Skeletal muscle tissue (tissue), 4 donors: Measurements from ENCODE around the gene CADPS. TPM values are rescaled to one million over a fixed set of nuclear protein-coding genes. Genes with fewer than 3 reads are reported as not detected.

Experiments used
- H3K27ac ChIP-seq: one replicate; pipeline ENCODE4 v1.7.0; 2013; ENCODE audit warnings: mild to moderate bottlenecking, low read depth, low read length, inconsistent platforms
- H3K27me3 ChIP-seq, 3 donors: one replicate each; pipeline ENCODE4 v1.7.0; 2013; ENCODE audit warnings: low read length in 3 of 3; ENCODE audit not compliant: control insufficient read depth in 3 of 3, insufficient read depth in 3 of 3
- H3K36me3 ChIP-seq, 3 donors: one replicate each; pipeline ENCODE4 v1.7.0; 2013; ENCODE audit warnings: low read length in 3 of 3; ENCODE audit not compliant: control insufficient read depth in 3 of 3, insufficient read depth in 3 of 3
- H3K4me1 ChIP-seq, 3 donors: one replicate each; pipeline ENCODE4 v1.7.0; 2013; ENCODE audit warnings: low read length in 3 of 3, mild to moderate bottlenecking in 3 of 3; ENCODE audit not compliant: control insufficient read depth in 3 of 3, insufficient read depth in 3 of 3
- H3K4me3 ChIP-seq, 3 donors: one replicate each; pipeline ENCODE4 v1.7.0; 2013; ENCODE audit warnings: low read length in 3 of 3
- H3K9ac ChIP-seq, 3 donors: one replicate each; pipeline ENCODE4 v1.7.0; 2013; ENCODE audit warnings: low read length in 3 of 3, mild to moderate bottlenecking in 3 of 3, moderate library complexity in 2 of 3, low read depth in 1 of 3
- H3K9me3 ChIP-seq, 3 donors: one replicate each; pipeline ENCODE4 v1.7.0; 2013; ENCODE audit warnings: low read length in 3 of 3; ENCODE audit not compliant: control insufficient read depth in 3 of 3
- total RNA-seq: library from RNA; depleted of rRNA; stranded (reverse); fragments of >200 nt; gene quantifications from one replicate; pipeline ENCODE4 v1.2.3, GENCODE V29; 2014
- donor health status: Osteomylitis.

The CADPS gene
- total RNA-seq, 1 donor from 2014 or later = 1.0 TPM

- Histone ChIP-seq H3K9me3 (no peaks in the 10 kb centered on the region), H3K27ac (no peak overlapping the region), H3K36me3 (no peaks in the 10 kb centered on the region), H3K9ac (no peak overlapping the region), H3K4me1 (no peaks in the 10 kb centered on the region), H3K4me3 (no peak overlapping the region), H3K27me3 (no peaks in the 10 kb centered on the region)
Observed at GRCh38 chr3:62482961-62483360, 392.3 kb downstream of the CADPS start.

GRCh38 chr3:62481962-62482361, 393.3 kb downstream of the CADPS start:
- H3K4me3 ChIP-seq = no peak overlapping the region
- no peak overlapping the region for H3K9ac ChIP-seq
- no peaks in the 10 kb centered on the region for H3K27me3 ChIP-seq
- no peaks in the 10 kb centered on the region for H3K36me3 ChIP-seq
- H3K9me3 ChIP-seq = no peaks in the 10 kb centered on the region
- no peak overlapping the region for H3K27ac ChIP-seq
- H3K4me1 ChIP-seq = no peaks in the 10 kb centered on the region

GRCh38 chr3:62480056-62480455, 395.2 kb downstream of the CADPS start:
- no peaks in the 10 kb centered on the region for H3K9me3 ChIP-seq
- no peaks in the 10 kb centered on the region for H3K36me3 ChIP-seq
- no peaks in the 10 kb centered on the region for H3K4me1 ChIP-seq
- H3K9ac ChIP-seq = no peak overlapping the region
- no peak overlapping the region for H3K4me3 ChIP-seq
- H3K27ac ChIP-seq = no peak overlapping the region
- H3K27me3 ChIP-seq = no peaks in the 10 kb centered on the region

- Histone ChIP-seq H3K9me3 (no peaks in the 10 kb centered on the region), H3K27ac (no peak overlapping the region), H3K4me1 (no peaks in the 10 kb centered on the region), H3K9ac (no peak overlapping the region), H3K27me3 (no peaks in the 10 kb centered on the region), H3K36me3 (no peaks in the 10 kb centered on the region), H3K4me3 (no peak overlapping the region)
Observed at GRCh38 chr3:62479326-62479725, 395.9 kb downstream of the CADPS start.

- Histone ChIP-seq H3K4me3 (no peak overlapping the region), H3K9me3 (no peaks in the 10 kb centered on the region), H3K4me1 (no peaks in the 10 kb centered on the region), H3K27ac (no peak overlapping the region), H3K9ac (no peak overlapping the region), H3K27me3 (no peaks in the 10 kb centered on the region), H3K36me3 (no peaks in the 10 kb centered on the region)
Observed at GRCh38 chr3:62475306-62475705, 399.9 kb downstream of the CADPS start.

GRCh38 chr3:62467966-62468722, 407.1 kb downstream of the CADPS start:
- H3K4me3 ChIP-seq = no peak overlapping the region
- H3K36me3 ChIP-seq = no peaks in the 10 kb centered on the region
- no peaks in the 10 kb centered on the region for H3K4me1 ChIP-seq
- H3K9ac ChIP-seq = no peak overlapping the region
- no peaks in the 10 kb centered on the region for H3K27me3 ChIP-seq
- no peaks in the 10 kb centered on the region for H3K9me3 ChIP-seq
- no peak overlapping the region for H3K27ac ChIP-seq

GRCh38 chr3:62462788-62463187, 412.4 kb downstream of the CADPS start:
- H3K27ac ChIP-seq = no peak overlapping the region
- H3K27me3 ChIP-seq = no peaks in the 10 kb centered on the region
- H3K36me3 ChIP-seq = no peaks in the 10 kb centered on the region
- H3K9ac ChIP-seq = no peak overlapping the region
- H3K4me1 ChIP-seq = no peaks in the 10 kb centered on the region
- H3K9me3 ChIP-seq = no peaks in the 10 kb centered on the region
- H3K4me3 ChIP-seq = no peak overlapping the region

GRCh38 chr3:62462104-62462762, 413.0 kb downstream of the CADPS start:
- H3K27ac ChIP-seq = no peak overlapping the region

GRCh38 chr3:62454916-62455315, 420.3 kb downstream of the CADPS start:
- Histone ChIP-seq H3K4me3 (no peak overlapping the region), H3K36me3 (no peaks in the 10 kb centered on the region), H3K27me3 (peaks cover 0 to 2% (median 0%) of the 10 kb centered on the region in 3 donors), H3K4me1 (no peaks in the 10 kb centered on the region), H3K9ac (no peak overlapping the region), H3K9me3 (no peaks in the 10 kb centered on the region), H3K27ac (no peak overlapping the region)

More at GRCh38 chr3:62462104-62462762, 413.0 kb downstream of the CADPS start:
- Histone ChIP-seq H3K4me1 (no peaks in the 10 kb centered on the region), H3K9me3 (no peaks in the 10 kb centered on the region), H3K9ac (no peak overlapping the region), H3K4me3 (no peak overlapping the region), H3K27me3 (no peaks in the 10 kb centered on the region), H3K36me3 (no peaks in the 10 kb centered on the region)

- Histone ChIP-seq H3K27me3 (peaks cover 0 to 2% (median 0%) of the 10 kb centered on the region in 3 donors), H3K27ac (no peak overlapping the region), H3K9ac (no peak overlapping the region), H3K4me3 (no peak overlapping the region), H3K4me1 (no peaks in the 10 kb centered on the region), H3K36me3 (no peaks in the 10 kb centered on the region), H3K9me3 (no peaks in the 10 kb centered on the region)
Observed at GRCh38 chr3:62453448-62453847, 421.8 kb downstream of the CADPS start.
